Measurements from ENCODE around the gene BUB1.
"Not testable (repeated sequence)": the region's sequence is repeated elsewhere in the genome, so short reads cannot be mapped to it uniquely, and the experiment has no call there.

The BUB1 gene

DNA sequence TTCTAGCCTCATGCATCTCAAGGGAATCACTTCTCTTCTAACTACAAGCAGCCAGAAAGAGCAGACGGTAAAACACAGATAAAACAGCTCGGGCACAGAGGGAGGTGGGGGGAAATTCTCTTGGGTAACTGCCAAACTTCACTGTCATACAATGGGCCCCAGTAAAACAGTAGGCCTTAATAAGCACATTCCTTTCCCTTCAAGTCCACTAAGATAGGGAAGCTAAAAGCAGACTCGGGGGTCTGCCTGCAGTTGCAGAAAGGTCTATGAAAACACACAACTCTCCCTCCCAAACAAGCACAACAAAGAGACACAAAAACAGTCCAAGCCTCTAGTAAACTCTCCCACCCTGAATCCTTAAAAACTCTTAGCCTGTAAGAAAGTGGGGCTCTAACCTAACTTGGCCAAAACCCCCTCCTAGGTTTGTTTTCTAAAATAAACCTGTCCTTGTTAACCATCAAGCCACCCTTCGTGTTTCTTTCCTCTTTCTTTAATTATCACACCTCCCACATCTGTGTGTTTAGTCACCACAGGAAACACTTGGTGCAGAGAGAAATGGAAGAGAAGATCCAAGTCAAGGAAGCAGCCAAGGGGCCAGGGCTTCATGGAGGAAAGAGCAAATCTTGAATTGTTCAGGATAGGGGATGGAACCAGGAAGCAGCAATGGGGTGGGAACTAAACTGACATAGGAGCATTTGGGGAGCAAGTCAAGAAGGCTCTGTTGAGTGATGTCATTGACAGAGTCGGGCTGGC lies 17.5 kb upstream of the BUB1 start:
- in situ Hi-C loops (cut with HindIII; ENCODE audit: low pct_ligation_motif_present, low pct_unique_long_range_greater_than_20kb, low sequenced_read_pairs); DNase-seq: not testable (repeated sequence)

DNA sequence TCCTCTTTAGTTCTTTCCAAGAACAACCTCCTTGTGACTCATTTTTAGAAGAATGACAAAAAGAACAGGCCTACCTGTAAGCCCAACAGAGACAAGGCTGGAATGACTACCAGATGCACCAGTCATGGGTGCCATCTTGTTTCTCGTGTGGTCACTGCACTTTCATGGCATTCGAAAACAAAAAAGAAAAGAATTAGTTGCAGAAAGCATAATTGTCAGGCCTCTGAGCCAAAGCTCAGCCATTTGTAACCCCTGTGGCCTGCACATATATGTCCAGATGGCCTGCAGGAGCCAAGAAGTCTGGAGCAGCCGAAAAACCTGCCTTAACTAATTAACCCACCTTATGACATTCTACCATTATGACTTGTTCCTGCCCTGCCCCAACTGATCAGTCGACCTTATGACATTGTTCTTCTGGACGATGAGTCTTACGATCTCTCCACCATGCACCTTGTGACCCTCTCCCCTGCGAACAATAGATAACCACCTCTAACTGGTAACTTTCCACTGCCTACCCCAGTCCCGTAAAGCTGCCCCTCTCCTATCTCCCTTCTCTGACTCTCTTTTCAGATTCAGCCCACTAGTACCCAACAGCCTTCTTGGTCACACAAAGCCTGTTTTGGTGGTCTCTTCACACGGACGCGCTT lies 13.9 kb upstream of the BUB1 start:
- DNase-seq, result no peak
- in situ Hi-C loops (cut with HindIII; ENCODE audit: low pct_ligation_motif_present, low pct_unique_long_range_greater_than_20kb, low sequenced_read_pairs), result no loop called here

DNA sequence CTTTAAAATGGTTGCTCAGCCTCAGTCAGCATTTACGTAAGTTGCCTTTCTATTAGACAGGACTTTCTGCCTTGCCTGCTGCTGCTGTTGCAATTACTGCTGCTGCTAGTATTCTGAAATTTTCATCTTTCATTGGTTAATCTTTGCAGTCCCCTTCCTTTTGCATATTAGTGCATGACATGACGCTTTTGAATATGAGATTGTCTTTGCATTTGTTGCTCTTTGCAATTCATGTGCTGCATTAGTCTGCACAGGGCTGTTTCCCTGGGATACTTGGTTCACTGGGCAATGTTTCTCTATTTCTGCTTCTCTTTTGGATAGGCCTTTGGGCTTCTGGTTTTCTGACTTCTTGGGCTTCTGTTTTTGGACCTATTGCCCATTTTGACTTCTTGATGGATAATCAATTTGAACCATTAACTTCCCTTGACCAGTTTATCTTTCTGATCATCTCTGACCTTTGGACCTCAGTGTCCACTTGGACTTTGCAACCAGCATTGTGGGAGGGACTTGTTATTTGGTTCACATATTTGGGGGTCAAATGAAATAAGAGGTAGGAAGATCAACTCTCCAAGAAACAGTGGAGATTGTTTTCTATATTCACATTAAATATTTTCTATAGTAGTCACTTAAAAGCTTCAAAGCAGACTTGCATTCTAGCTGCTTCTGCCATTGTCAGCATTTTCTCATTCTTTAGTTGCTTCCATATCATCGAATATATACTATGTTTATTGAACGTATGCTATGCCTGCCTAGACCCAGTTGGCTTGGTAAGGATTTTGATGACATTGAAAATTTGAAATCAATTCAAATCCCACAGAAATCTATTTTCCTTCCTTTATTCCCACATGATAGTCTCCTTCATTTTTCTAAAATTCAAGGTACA lies 12.5 kb upstream of the BUB1 start:
- in situ Hi-C loops (cut with HindIII; ENCODE audit: low pct_ligation_motif_present, low pct_unique_long_range_greater_than_20kb, low sequenced_read_pairs), result no loop called here

DNA sequence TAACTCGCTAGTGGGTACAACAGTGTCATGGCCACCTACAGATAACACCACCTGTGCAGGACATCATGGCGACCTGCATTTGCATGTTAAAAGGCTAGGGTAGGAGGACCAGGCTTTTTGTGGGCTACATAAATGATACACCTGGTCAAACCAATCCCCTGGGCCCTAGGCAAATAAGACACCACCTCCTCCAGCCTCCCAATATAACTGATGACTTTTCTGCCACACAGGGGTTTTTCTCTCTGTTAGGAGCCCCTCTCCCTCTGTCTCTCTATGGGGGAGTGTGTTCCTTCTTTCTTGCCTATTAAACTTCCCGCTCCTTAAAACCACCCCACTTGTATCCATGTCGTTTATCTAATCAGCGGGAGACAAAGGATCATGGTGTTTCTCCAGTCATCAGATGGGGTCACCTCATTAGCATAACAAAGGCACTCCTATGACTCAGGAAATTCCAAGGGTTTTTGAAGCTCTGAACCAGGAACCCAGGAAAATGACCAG lies 10.8 kb upstream of the BUB1 start:
- DNase-seq, result no peak
- in situ Hi-C loops (cut with HindIII; ENCODE audit: low pct_ligation_motif_present, low pct_unique_long_range_greater_than_20kb, low sequenced_read_pairs), result no loop called here

More for the DNA sequence above, 12.5 kb upstream of the BUB1 start:
- no peak for DNase-seq

DNA sequence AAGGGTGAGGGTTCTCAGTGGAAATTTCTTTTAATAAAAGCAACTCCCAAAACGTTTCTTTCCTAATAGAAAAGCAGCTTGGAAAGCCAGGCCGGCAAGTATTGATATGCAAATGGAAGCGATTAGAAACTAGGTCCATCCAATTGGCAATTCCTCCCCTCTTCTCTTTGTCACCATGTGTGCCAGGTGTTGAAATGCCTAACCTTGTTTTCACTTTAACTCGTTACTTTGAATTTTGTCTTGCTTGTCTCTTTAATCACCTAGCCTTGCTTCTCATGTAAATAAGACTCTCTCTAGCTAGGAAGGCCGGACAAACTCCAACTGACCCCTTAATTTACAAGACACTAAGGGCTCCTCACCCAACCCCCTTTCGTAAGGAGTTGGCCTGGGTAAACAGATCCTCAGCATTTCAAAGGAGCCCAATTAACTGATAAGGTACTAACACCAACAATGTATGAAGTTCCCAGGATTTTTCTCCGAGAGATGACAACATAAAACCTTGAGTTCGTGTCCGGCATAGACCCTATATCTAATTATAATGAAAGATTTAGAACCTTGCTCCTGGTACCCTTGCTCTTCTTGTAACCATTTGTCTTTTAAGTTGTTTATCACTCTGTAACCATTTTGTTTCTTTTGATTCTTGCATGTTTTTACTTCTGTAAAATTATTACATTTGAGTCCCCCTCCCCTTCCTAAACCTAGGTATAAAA lies 10.1 kb upstream of the BUB1 start:
- DNase-seq; in situ Hi-C loops (cut with HindIII; ENCODE audit: low pct_ligation_motif_present, low pct_unique_long_range_greater_than_20kb, low sequenced_read_pairs): not testable (repeated sequence)

DNA sequence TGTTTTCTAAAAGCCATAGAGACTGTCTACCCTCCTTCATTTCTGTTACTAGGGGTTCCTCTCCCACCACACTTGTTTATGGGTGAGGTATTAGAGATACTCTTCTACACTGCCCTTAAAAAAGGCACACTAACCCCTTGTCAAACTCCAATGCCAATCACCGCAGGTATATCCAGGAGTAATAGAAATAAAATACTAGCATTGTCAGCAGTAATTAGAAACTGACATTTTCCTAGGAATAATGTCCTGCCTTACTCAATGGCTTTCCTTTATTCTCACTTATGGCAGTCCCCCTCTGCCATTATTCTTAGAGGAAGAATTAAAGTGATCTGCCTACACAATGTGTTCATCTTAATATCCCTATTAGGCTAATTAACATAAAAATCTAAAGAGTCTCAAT lies 5.0 kb upstream of the BUB1 start:
- in situ Hi-C loops (cut with HindIII; ENCODE audit: low pct_ligation_motif_present, low pct_unique_long_range_greater_than_20kb, low sequenced_read_pairs), result no loop called here
- DNase-seq, result no peak

DNA sequence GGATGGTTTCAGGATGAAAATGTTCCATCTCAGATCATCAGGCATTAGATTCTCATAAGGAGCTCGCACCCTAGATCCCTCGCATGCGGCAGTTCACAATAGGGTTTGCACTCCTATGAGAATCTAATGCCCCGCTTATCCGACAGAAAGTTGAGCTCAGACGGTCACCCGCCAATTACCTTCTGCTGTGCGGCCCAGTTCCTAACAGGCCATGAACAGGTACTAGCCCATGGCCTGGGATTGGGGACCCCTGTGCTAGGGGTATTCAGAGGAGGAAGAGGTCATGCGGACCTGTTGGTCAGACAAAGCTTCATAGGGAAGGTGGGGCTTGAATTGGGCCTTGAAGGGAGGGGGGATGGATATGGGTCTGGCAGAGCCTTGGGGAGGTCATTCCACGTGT lies 4.4 kb upstream of the BUB1 start:
- in situ Hi-C loops (cut with HindIII; ENCODE audit: low pct_ligation_motif_present, low pct_unique_long_range_greater_than_20kb, low sequenced_read_pairs), result no loop called here
- DNase-seq, result no peak

DNA sequence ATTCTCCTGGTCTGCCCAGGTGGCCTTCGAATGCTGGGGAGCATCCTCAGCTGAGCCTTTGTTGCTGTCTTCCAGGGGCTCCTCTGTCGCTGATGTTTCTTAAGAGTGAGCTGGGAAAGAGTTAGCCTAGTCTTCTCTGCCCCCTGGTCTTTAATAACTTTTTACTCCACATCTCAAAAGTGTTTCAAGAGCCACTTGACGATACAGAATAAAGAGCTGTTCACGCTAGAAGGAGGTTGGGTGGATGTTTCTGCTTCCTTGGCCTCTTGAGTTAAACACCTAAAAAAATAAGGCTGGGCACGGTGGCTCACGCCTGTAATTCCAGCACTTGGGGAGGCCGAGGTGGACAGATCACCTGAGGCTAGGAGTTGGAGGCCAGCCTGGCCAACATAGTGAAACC lies 2.8 kb upstream of the BUB1 start:
- no peak for DNase-seq
- in situ Hi-C loops (cut with HindIII; ENCODE audit: low pct_ligation_motif_present, low pct_unique_long_range_greater_than_20kb, low sequenced_read_pairs), result no loop called here

DNA sequence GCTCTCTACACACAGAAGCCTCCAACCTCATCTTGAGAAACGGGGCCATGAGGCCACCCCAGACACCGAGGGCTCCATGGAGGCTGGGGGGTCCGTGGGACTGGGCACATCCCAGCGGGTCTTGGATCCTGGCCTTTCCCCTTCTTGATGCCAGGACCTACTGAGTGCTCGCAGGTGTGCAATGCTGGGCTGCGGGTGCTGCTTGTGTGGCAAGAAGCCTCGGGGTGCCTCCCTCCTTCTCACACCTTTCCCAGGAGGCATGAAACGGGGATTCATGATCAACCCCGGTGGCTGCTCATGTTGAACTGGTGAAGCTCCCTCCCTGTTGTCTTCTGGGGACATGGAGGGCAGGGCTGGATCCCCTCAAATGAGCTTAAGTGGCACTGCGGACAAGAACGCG lies 2.0 kb upstream of the BUB1 start:
- no peak for DNase-seq
- in situ Hi-C loops (cut with HindIII; ENCODE audit: low pct_ligation_motif_present, low pct_unique_long_range_greater_than_20kb, low sequenced_read_pairs), result no loop called here

DNA sequence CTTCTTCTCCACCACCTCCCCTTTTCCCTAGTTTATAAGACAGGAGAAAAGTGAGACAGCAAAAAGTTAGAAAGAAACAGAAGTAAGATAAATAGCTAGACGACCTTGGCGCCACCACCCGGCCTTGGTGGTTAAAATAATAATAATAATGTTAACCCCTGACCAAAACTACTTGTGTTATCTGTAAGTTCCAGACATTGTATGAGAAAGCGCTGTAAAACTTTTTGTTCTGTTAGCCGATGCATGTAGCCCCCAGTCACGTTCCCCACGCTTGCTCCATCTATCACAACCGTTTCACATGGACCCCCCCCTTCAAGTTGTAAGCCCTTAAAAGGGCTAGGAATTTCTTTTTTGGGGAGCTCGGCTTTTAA lies 1.5 kb upstream of the BUB1 start:
- in situ Hi-C loops (cut with HindIII; ENCODE audit: low pct_ligation_motif_present, low pct_unique_long_range_greater_than_20kb, low sequenced_read_pairs), result no loop called here
- peak; percentile 35 for DNase-seq

DNA sequence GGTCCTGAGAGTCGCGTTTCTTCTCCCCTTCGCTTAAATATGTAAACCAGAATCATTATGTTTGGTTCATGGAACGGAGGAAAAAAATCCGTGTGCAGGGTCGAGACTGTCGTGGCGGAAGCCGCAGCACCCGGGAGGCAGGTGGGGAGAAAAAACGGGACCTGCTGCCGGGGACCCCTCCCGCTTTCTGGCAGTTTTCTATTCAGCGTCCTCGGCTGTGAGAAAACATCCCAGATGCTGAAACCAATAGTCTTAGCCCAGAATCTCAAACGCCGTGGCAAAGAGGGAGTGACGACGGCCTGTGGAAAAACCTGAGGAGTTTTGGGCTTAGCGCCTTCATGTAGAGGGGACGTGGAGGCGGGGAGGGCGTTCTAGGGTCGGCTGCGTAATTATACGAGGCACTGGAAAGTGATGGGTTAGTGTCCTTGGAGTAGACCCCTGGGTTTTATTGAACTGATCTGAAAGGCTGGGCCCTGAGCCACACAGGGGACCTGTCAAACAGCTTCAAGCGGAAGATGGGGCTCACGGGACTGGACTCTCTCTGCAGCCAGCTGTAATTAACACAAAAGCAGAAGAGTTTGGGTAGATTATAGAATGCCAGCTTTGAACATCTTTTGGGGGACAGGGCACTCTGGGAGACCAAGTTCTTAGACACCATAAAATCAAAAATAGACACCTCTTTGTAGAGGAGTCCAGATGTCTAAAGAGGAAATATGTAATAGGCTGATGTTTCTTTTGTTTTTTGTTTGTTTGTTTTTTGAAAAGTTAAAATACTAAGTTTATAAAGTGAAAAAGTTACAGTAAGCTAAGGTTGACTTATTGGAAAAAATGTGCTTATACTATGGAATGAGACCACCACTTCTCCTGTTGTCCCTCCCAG lies 834 bp upstream of the BUB1 start:
- in situ Hi-C loops (cut with HindIII; ENCODE audit: low pct_ligation_motif_present, low pct_unique_long_range_greater_than_20kb, low sequenced_read_pairs), result no loop called here
- peak; percentile 29 for DNase-seq

DNA sequence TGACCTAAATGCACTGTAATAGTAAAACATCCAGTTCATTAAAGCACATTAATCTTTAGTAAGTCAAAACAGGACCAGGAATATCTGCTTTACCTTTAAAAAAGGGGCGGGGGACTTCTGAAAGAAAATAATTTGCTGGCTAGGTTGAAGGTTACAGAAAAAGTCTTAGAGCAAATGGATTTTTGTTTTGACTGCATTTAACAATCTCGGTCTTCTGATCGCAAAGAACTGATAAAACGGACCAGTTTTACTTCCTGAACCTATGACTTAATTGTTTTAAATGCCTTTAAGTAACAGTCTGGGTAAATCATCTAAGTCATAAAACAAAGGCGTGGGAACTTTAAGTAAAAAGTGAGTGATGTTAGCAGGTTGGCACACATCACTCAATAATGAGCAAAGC lies 783 bp downstream of the BUB1 start:
- in situ Hi-C loops (cut with HindIII; ENCODE audit: low pct_ligation_motif_present, low pct_unique_long_range_greater_than_20kb, low sequenced_read_pairs), result no loop called here
- DNase-seq, result peak; percentile 13

DNA sequence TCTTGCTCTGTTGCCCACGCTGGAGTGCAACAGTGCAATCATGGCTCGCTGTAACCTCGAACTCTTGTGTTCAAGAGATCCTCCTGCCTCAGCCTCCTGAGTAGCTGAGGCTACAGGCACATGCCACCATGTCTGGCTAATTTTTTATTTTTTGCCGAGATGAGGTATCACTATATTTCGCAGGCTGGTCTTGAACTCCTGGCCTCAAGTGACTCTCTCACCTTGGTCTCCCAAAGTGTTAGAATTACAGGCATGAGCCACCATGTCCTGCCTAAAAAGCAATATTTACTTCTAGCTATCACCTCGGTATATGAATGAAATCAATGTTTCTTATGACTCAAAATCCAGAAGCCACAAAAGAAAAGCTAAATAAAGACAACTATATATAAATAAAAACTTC lies 2.2 kb downstream of the BUB1 start:
- no peak for DNase-seq
- in situ Hi-C loops (cut with HindIII; ENCODE audit: low pct_ligation_motif_present, low pct_unique_long_range_greater_than_20kb, low sequenced_read_pairs), result no loop called here

DNA sequence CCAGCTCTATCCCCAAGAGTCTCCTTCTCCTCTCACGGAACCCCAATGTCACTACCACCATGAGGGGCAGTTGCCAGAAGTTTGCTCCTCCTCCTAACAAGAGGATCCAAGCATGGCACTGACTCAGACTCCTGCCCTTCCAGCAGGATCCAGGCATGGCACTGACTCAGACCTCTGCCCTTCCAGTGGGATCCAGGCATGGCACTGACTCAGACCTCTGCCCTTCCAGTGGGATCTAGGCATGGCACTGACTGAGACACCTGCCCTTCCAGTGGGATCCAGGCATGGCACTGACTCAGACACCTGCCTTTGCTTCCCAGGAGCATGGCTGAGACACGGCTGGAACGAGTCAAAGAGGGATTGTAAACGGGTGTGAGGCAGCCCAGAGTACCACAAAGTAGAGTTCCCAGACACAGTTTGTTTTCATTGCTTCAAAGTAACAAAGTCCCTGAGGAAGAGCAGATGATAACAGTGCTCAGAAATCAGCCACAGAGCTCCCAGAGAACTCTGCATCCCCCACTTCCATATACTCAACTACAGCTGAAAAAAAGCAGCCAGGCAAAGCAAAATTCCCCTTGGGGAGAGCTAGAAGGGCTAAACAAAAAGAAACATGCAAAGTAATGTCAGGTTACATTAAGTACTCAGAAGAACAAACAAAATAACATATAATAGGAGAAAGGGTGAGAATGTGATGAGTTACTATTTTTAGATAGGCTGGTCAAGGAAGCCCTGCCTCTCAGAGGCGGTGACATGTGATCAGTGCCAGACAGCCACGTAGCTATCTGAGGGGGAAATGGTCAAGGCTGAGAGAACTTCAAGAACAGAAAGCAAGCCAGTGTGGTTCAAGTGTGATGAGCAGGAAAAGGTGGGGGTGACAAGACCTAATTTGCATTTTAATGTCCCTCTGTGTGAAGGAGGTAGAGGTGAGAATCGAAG lies 3.0 kb downstream of the BUB1 start:
- in situ Hi-C loops (cut with HindIII; ENCODE audit: low pct_ligation_motif_present, low pct_unique_long_range_greater_than_20kb, low sequenced_read_pairs), result no loop called here
- peak; percentile 94 for DNase-seq

DNA sequence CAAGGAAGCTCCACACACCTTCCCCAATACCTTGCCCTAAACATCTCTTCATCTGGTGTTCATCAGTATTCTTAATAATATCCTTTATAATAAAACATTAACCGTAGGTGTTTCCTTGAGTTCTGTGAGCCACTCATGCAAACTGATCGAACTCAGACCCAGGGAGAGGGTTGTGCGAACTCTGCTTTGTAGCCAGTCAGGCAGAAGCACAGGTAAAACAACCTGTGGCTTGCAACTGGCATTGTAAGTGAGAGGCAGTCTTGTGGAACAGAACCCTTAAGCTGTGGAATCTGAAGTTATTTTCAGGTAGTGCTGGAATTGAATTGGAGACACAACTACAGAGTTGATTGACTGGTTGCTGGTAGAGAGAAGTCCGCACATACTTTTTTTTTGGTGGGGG lies 4.7 kb downstream of the BUB1 start:
- in situ Hi-C loops (cut with HindIII; ENCODE audit: low pct_ligation_motif_present, low pct_unique_long_range_greater_than_20kb, low sequenced_read_pairs), result no loop called here
- DNase-seq, result no peak

DNA sequence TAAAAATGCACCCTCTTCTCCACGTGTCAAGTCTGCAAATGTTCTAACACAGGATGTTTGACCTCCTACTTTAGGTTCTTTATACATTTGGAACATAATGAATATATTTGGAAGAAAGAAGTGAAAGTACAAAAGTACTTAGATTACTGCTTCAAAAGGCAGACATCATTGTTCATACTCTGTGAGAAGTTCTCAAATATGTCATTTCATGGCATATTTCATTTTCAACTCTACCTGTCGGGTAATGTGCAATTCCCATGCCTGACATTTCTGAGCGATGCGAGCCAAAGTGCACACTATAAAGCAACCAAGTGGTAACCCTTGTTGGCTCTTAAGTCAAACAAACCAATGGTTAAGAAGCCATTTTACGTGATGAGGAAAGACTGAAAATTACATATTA lies 7.0 kb downstream of the BUB1 start:
- in situ Hi-C loops (cut with HindIII; ENCODE audit: low pct_ligation_motif_present, low pct_unique_long_range_greater_than_20kb, low sequenced_read_pairs), result no loop called here
- no peak for DNase-seq

DNA sequence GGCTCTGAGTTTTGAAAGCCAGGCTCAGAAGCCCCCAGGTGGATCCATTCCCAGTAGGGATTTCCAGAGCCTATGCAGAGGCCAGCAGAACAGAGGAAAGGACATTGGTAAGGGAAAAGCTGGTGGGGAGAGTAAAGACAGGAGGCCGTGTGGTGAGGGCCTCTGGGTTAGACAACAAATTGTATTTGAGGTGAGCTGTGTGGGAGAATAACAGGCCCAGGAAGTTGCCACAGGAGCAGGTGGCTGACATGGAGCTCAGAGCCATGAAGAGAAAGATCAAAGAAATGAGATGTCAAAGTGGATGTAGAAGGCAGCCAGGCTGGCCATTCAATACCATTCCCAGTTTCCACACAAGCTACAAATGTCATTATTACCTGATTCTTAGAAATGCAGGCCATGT lies 8.8 kb downstream of the BUB1 start:
- in situ Hi-C loops (cut with HindIII; ENCODE audit: low pct_ligation_motif_present, low pct_unique_long_range_greater_than_20kb, low sequenced_read_pairs), result no loop called here
- DNase-seq, result no peak

All from ACHN (cell line).